KMS-11 (cell line): Measurements from ENCODE around the gene GGTLC2.
"Not testable (repeated sequence)": the region's sequence is repeated elsewhere in the genome, so short reads cannot be mapped to it uniquely, and the experiment has no call there.

Experiments used
- H2AFZ ChIP-seq: fragments of 200-600 bp; sonication (generic); 2 replicates; pipeline ENCODE4 v1.6.1; 2016; ENCODE audit warnings: antibody characterized with exemption, mixed run types, low read depth
- H3K27ac ChIP-seq: fragments of 200-600 bp; sonication (generic); 2 replicates; pipeline ENCODE4 v1.6.1; 2016; ENCODE audit warnings: mild to moderate bottlenecking, mixed run types
- H3K27me3 ChIP-seq: fragments of 200-600 bp; sonication (generic); 2 replicates; pipeline ENCODE4 v1.6.1; 2017; ENCODE audit warnings: mild to moderate bottlenecking, low read depth, mixed run types, moderate library complexity; ENCODE audit not compliant: insufficient read depth
- H3K36me3 ChIP-seq: fragments of 200-600 bp; sonication (generic); 2 replicates; pipeline ENCODE4 v1.6.1; 2017; ENCODE audit warnings: mild to moderate bottlenecking, mixed run types; ENCODE audit not compliant: insufficient read depth
- H3K4me1 ChIP-seq: fragments of 200-600 bp; sonication (generic); 2 replicates; pipeline ENCODE4 v1.6.1; 2016; ENCODE audit warnings: mild to moderate bottlenecking, low read depth, mixed run types; ENCODE audit not compliant: poor library complexity, severe bottlenecking
- H3K4me2 ChIP-seq: fragments of 200-600 bp; sonication (generic); 2 replicates; pipeline ENCODE4 v1.7.0; 2016; ENCODE audit warnings: mild to moderate bottlenecking, mixed run types
- H3K4me3 ChIP-seq: fragments of 200-600 bp; sonication (generic); IDR thresholded peaks from 2 replicates; pipeline ENCODE4 v1.6.1; 2017; ENCODE audit warnings: low read depth, low read length, mixed read lengths; ENCODE audit not compliant: insufficient read depth
- H3K79me2 ChIP-seq: fragments of 200-600 bp; sonication (generic); 2 replicates; pipeline ENCODE4 v1.6.1; 2016; ENCODE audit warnings: low read depth, mixed run types; ENCODE audit not compliant: insufficient read depth
- H3K9ac ChIP-seq: fragments of 200-600 bp; sonication (generic); 2 replicates; pipeline ENCODE4 v1.6.1; 2016; ENCODE audit warnings: mild to moderate bottlenecking, mixed run types
- H4K20me1 ChIP-seq: fragments of 200-600 bp; sonication (generic); 2 replicates; pipeline ENCODE4 v1.6.1; 2016; ENCODE audit warnings: mild to moderate bottlenecking, mixed run types; ENCODE audit not compliant: insufficient read depth
- TF ChIP-seq, protein P1 (sequence below): fragments of 200-600 bp; sonication (generic); conservative IDR thresholded peaks from 2 replicates; pipeline ENCODE4 v1.6.1; 2017; ENCODE audit warnings: low read depth, mild to moderate bottlenecking, antibody characterized with exemption, low read length, moderate library complexity, mixed read lengths

The GGTLC2 gene

DNA sequence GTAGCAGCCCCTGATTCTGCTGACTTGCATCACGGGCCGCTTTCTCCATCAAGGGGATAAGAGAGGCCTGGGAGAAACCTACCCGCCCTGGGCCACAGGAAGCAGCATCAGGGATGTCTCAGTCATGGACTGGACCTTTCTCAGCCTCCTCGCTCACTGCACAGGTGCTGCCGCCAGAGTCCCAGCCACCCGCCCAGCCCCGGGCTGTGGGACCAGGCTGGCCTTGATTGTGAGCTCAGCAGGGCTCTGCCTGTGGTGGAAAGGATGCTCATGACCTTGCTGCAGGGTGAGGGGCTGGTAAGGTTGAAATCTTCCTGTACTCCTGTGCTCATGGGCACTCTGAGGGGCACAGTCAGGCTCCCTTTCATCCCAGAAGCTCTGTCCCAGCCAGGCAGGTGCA lies 26.0 kb upstream of the GGTLC2 start:
- Histone ChIP-seq H3K4me3 (no peak overlapping the region), H4K20me1 (no peaks in the 10 kb centered on the region), H3K9ac (no peak overlapping the region), H3K4me2 (no peak overlapping the region), H3K4me1 (peaks cover 31% of the 10 kb centered on the region), H3K36me3 (no peaks in the 10 kb centered on the region), H2AFZ (no peak overlapping the region), H3K27ac (no peak overlapping the region), H3K79me2 (no peaks in the 10 kb centered on the region), H3K27me3 (no peaks in the 10 kb centered on the region)
- TF ChIP-seq, protein P1, sequence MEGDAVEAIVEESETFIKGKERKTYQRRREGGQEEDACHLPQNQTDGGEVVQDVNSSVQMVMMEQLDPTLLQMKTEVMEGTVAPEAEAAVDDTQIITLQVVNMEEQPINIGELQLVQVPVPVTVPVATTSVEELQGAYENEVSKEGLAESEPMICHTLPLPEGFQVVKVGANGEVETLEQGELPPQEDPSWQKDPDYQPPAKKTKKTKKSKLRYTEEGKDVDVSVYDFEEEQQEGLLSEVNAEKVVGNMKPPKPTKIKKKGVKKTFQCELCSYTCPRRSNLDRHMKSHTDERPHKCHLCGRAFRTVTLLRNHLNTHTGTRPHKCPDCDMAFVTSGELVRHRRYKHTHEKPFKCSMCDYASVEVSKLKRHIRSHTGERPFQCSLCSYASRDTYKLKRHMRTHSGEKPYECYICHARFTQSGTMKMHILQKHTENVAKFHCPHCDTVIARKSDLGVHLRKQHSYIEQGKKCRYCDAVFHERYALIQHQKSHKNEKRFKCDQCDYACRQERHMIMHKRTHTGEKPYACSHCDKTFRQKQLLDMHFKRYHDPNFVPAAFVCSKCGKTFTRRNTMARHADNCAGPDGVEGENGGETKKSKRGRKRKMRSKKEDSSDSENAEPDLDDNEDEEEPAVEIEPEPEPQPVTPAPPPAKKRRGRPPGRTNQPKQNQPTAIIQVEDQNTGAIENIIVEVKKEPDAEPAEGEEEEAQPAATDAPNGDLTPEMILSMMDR = no peak

DNA sequence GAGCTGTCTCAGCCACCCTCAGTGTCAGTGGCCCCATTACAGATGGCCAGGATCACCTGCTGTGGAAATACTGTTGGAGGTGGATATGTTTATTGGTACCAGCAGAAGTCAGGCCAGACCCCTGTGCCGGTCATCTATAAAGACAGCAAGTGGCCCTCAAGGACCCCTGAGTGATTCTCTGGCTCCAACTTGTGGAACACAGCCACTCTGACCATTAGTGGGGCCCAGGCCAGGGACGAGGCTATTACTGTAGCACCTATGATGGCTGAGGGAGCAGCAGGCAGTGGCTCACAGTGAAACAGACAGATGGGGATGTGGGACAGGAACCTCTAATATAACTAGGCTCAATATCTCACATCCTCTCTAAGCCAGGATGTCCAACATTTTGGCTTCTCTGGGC lies 25.5 kb upstream of the GGTLC2 start:
- H3K4me1 ChIP-seq = peaks cover 31% of the 10 kb centered on the region
- H4K20me1 ChIP-seq = no peaks in the 10 kb centered on the region
- no peak overlapping the region for H3K4me3 ChIP-seq
- H3K36me3 ChIP-seq = no peaks in the 10 kb centered on the region
- H3K9ac ChIP-seq = no peak overlapping the region
- H3K79me2 ChIP-seq = no peaks in the 10 kb centered on the region
- no peak overlapping the region for H3K4me2 ChIP-seq
- H3K27me3 ChIP-seq = no peaks in the 10 kb centered on the region
- TF ChIP-seq, protein P1 = no peak
- no peak overlapping the region for H3K27ac ChIP-seq
- no peak overlapping the region for H2AFZ ChIP-seq

DNA sequence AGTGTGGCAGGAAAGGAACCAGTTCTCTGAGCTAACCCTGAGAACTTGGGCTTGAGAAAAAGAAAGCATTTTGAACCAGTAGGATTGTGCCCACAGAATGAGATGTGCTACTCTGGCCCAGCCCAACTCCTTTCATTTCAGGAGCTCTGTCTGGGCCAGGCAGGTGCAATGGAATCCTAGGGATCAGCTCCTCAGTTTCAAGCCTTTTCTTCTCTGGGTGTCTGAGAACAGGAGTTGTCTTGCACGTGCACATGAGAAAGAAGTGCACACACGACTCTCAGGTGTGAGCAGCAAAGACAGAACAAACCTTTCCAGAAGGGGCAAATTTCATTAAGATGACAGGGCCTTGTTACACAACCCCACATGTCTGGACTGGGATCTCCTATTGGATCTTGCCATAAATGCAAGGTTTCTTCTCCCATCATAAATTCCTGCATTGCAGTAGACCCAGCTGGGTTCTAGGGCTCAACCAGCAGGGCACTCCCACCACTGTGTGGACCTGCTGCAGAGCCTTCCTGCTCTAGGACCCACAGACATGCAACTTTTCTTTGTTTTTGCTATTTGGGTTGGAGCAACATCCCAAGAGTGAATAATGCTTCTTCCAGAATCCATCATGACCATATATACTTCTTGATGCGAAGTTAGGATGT lies 24.5 kb upstream of the GGTLC2 start:
- Histone ChIP-seq H3K27ac (no peak overlapping the region), H4K20me1 (no peaks in the 10 kb centered on the region), H3K79me2 (no peaks in the 10 kb centered on the region), H3K4me2 (no peak overlapping the region), H2AFZ (no peak overlapping the region), H3K36me3 (no peaks in the 10 kb centered on the region), H3K4me1 (peaks cover 28% of the 10 kb centered on the region), H3K4me3 (no peak overlapping the region), H3K27me3 (no peaks in the 10 kb centered on the region), H3K9ac (no peak overlapping the region)
- TF ChIP-seq, protein P1 = no peak

DNA sequence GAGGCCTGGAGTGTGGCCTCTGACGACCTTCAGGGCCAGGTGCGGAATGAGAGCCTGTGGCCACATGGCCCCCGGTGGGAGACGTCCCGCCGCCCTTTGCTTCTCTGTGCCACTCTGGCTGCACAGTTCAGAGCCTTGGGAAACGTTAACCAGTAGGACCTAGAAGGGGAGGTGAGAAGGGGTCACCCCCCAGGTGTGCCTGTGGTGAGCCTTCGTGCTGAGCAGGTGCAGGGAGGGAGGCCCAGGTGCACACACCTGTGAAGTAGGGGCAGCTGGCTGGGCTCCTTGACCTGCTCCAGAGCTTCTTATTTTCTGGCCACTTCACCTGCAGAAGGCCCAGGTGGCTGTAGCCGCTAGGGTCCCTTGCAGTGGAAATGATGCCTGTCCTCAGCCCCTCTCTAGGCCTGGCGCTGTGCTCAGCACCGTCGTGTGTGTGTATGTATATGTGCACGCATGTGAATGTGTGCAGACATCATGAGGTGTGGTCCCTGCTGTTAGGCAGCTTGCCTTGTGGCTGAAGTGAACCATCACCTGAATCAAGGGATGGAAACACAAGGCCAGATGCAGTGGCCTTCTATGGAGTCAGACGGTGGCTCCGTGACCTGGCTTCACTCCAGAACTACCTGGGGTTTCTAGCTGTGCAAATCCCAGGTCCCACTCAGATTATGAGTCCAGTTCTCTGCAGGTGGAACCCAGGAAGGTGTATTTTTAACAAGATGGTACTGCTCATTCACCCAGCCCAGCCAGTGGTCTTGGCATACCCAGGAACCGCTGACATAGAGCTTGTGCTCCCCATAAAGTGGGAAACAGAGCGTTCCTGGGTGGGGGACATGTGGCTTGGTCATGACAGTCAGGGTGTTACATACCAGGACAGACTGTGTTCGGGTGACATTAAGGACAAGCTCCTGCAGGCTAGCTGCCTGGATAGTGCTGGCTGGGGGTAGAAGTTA lies 15.6 kb upstream of the GGTLC2 start:
- H3K9ac ChIP-seq, H3K27ac ChIP-seq, H3K4me3 ChIP-seq, H3K4me1 ChIP-seq, H3K79me2 ChIP-seq, H3K36me3 ChIP-seq, H3K27me3 ChIP-seq, H4K20me1 ChIP-seq, H2AFZ ChIP-seq, H3K4me2 ChIP-seq: not testable (repeated sequence)

DNA sequence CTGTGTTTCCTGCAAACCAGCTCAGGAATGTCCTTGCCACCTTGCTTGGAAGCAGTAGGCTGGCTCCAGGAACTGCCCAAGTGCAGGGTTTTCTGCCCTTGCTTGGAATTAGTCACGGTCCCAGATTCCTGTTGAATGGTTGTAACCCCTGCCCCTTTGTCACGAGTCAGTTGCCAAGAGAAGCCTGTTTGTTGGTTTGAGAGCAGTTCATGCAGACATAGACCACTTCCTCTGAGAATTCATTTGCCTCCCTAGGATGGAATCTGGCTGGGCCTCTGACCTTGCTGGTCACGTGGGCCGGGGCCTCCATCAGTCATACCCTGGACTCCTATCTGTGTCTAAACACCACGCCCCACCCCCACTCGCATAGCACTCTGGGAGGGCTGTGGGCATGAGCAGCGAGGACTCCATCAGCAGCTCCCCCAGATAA lies 13.2 kb upstream of the GGTLC2 start:
- H3K4me2 ChIP-seq, H3K79me2 ChIP-seq, H3K9ac ChIP-seq, H3K36me3 ChIP-seq, H3K27ac ChIP-seq, H2AFZ ChIP-seq, H3K4me1 ChIP-seq, H3K4me3 ChIP-seq, H4K20me1 ChIP-seq, H3K27me3 ChIP-seq: not testable (repeated sequence)

DNA sequence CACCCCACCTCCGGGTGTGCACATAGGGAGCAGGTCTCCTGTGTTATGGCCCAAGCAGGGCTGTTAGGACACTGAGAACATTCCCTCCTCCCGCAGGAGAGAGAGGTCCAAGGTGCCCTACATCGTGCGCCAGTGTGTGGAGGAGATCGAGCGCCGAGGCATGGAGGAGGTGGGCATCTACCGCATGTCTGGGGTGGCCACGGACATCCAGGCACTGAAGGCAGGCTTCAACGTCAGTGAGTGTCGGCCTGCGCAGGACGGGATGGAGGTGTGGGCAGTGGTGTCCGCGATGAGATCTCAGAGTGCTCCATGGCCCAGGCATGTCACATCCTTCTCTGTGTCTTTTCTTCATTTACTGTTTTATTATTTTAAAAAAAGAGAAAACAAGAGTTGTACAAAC lies 12.2 kb upstream of the GGTLC2 start:
- H3K9ac ChIP-seq, H3K36me3 ChIP-seq, H3K4me3 ChIP-seq, H3K4me2 ChIP-seq, H3K4me1 ChIP-seq, H3K27ac ChIP-seq, H4K20me1 ChIP-seq, H3K27me3 ChIP-seq, H2AFZ ChIP-seq, H3K79me2 ChIP-seq: not testable (repeated sequence)

DNA sequence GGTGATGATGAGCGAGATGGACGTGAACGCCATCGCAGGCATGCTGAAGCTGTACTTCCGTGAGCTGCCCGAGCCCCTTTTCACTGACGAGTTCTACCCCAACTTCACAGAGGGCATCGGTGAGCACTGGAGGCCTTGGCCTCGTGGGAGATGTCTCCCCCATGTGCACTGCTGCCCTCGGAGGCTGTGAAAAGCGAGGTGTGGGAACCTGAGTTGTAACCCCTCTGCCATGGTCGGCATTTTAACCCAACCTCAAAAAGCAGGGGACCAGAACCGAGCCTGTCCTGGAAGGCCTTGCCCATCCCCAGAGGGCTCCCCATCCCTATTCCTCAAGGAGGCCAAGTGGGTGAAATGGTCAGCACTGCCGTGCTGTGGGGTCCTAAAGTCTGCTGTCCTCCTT lies 10.9 kb upstream of the GGTLC2 start:
- not testable (repeated sequence) for H2AFZ ChIP-seq, H3K4me3 ChIP-seq, H3K27ac ChIP-seq, H3K27me3 ChIP-seq, H3K79me2 ChIP-seq, H3K36me3 ChIP-seq, H3K9ac ChIP-seq, H3K4me2 ChIP-seq, H4K20me1 ChIP-seq, H3K4me1 ChIP-seq
